NCI-H2107 (cell line): Measurements from ENCODE around the gene KCNH8.
"Not testable (repeated sequence)": the region's sequence is repeated elsewhere in the genome, so short reads cannot be mapped to it uniquely, and the experiment has no call there.

Experiments
- DNase-seq: peaks from one replicate; lab custom pipeline; 2025; lab: John Stamatoyannopoulos, UW

KCNH8 gene

DNA sequence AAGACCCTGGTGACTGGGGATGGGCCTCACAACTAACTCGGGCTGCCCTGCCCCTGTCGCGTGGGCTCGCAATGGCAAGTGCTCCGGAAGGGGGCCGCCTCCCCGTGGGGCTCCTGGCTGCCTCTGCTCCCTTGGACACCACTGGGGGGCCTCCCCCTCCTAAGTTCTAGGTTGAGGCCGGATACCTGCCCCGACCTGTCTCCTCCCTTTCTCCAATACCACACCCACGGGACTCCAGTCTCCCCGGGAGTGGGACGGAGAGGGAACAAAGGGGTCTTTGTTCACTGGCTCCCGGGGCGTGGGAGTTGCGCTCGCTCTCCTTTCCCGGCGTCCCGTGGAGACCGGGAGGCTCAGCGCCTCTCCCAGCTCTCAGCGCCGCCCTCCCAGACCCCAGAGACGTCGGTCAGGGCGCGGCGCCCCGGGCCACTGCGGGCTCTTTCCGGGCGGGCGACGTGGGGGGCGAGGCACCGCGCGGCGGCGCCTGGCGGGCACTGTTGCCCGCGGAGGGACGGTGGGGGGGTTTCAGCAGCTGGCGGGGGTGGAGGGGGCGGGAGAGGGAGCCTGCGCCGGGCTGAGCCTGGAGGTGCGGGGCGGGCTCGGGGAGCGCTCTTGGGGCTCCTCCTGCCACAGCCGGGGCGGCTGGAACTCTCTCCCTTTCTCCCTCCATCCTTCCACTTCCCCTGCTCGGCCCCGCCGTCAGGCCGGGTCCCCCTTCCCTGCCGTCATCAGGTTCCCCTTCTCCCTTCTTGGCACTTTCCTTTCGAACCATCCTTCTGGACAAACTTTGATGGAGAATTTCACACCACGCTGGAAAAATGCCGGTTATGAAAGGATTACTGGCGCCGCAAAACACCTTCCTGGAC, at the start of gene KCNH8:
KCNH8 (plus strand) TSS at position 606 of the 863 bp plus-strand sequence; CDS start at position 816, 210 bp downstream.
- DNase-seq = peak; percentile 35

- DNase-seq = not testable (repeated sequence)
Measured at GRCh38 chr3:19102654-19103290, 45.5 kb upstream of the KCNH8 start.

DNA sequence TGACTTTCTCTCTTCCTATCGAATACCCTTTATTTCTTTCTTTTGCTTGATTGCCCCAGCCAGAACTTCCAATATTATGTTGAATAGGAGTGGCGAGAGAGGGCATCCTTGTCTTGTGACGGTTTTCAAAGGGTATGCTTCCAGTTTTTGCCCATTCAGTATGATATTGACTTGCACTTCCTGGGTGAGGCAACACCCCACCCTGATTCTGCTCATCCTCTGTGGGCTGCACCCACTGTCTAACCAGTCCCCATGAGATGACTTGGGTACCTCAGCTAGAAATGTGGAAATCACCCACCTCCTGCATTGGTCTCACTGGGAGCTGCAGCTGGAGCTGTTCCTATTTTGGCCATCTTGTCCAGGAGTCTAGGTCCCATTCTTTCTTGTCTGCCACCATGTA, 44.8 kb upstream of the KCNH8 start:
- no peak for DNase-seq

DNA sequence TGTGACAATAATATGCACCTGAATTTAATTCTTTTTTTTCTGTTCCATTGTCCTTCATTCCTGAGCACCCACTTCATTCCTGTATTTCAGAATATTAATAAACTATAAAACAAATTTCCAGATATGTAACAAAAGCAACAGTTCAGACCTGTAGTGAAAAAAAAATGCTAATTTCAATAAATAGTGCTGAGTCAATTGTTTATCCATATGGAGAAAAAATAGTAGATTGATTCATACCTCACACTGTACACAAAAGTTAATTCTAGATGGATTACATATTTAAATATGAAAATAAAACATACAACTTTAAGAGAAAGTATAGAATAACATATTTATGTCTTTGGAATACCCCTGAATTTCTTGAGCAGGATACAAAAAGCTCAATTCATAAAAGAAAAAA, 43.9 kb upstream of the KCNH8 start:
- DNase-seq = no peak

DNA sequence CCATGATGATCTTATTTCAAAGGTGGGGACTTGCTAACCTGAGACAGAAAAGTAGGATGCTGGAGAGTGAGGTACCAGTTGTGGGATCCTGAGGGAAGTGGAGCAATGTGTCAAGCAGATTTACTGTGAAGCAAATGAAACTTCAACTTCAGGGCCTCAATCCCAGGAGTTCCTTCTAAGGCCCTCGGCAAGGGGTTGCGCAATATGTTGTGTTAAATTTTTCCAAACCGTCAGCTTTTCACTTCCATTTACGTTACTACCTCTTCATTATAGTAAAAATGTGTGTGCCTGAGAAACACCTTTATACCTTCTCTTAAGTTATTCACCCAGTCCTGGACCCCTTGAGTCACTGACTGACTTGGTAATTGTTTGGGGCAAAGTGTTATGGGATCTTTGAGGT, 42.5 kb upstream of the KCNH8 start:
- no peak for DNase-seq

DNA sequence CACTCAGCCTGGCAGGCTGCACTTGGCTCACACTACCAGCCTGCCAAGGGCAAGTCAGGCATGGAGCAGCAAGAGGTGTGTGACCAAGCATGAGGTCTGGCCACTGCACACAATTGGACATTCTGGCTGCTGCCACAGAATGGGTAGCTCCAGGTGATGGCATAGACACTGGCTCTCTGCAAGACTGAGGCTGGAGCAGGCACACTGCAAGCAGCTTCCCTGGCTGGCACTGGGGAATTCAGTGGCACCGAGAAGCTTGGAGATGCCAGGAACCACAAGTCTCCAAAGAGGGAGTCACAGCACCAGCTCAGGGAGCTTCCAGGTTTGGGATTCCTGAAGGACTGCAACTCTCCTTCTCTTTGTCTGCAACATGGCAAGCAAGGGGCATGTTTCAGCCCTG, 42.0 kb upstream of the KCNH8 start:
- DNase-seq = no peak

- DNase-seq = no peak
Measured at GRCh38 chr3:19107719-19108118, 40.6 kb upstream of the KCNH8 start.

GRCh38 chr3:19110335-19110895, 37.9 kb upstream of the KCNH8 start:
- no peak for DNase-seq

DNA sequence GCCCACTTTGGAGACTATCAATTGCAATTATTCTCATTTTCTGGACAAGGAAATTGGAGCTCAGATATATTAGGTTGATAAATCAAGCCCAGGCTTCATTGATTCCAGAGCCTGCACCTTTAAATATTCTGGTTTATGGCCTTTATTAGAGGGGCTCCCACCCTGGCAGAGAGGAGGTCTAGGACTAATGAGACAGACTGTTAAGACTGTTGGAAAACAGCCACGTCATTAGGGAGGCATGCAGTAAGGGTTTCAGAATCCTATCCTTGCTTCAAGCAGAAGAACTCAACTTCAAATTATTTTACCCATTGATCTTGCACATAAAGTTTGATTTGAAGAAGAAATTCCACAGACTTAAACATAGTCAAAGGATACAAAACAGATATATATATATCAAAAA, 33.8 kb upstream of the KCNH8 start:
- DNase-seq = no peak

DNA sequence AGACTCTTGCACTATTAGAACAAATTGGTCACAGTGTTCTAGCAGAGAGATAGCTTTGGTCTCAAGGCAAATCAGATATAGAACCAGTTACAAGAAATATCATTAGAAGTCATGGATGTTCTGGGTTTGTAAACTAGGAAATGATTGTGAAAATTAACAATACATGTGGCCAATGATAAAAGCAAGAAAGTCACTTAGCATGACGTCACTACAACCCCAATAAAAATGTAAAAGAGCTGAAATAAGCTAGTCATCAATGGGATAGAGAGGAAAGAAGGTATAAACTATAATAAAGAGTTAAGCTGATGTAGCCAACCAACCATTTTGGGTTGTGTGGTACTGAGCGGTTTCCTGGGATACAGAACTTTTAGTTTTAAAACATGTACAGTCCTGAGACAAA, 32.1 kb upstream of the KCNH8 start:
- no peak for DNase-seq

DNA sequence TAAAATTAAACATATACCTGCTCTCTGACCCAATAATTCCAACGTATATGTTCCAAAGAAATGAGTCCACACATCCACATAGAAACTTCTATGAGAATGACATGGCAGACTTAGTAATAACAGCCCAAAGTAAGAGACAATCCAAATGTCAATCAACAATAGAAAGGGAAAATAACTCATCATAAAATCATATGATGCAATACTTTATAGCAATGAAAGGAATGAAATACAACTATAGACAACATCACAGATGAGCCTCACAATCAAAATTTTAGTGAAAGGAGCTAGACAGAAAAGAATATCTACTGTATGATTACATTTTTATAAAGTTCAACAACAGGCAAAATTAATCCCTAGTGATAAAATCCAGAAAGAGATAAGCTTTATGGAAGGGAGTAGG, 23.6 kb upstream of the KCNH8 start:
- no peak for DNase-seq

GRCh38 chr3:19139863-19140262, 8.4 kb upstream of the KCNH8 start:
- no peak for DNase-seq

GRCh38 chr3:19146685-19147650, 1.3 kb upstream of the KCNH8 start:
- peak; percentile 81 for DNase-seq

GRCh38 chr3:19148768-19149091, 420 bp downstream of the KCNH8 start:
- DNase-seq = no peak

DNA sequence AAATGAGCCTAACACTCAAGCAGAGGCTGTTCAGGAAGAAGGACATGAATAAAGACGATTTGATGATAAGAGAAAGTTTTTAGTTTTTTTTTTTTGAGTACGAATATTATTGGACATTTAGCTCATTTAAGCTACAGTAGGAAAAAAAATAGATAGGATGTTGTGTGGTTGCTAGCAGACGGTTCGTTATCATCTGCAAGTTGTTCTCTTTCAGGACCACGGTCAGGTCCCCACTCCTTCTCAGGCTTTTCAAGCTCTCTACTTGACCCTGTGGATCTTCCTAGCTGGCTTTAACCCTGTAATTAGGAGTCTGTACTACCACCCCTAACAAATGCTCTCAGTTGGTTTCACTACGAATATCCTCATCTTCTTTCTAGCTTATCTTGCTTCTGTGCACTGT, 1.1 kb downstream of the KCNH8 start:
- no peak for DNase-seq

- no peak for DNase-seq
Measured at GRCh38 chr3:19151171-19151570, 2.9 kb downstream of the KCNH8 start.

DNA sequence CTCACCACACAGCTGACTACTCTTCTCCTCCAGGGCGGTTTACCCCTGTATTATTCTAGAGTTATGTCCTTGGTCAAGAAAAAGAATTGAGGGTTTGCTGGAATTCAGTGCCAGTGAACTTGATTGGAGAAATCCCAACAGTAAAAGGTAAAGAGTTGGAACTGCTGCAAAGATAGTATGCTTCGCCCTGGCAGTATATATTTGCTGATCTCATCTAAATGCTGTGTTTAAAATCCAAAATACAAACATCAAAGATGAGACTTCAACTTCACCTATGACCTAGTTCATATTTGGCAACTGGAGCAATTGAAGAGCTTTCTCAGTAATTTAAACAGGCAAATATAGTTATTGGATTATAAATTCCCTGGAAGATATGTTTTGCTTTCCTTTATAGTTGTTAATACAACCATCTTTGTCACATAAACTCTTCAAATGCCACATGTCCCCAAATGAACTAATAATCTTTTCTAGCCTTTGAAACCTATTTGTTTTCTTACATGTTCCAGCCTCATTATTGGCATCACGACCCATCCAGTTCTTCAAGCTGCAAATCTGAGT, 6.5 kb downstream of the KCNH8 start:
- DNase-seq = no peak

DNA sequence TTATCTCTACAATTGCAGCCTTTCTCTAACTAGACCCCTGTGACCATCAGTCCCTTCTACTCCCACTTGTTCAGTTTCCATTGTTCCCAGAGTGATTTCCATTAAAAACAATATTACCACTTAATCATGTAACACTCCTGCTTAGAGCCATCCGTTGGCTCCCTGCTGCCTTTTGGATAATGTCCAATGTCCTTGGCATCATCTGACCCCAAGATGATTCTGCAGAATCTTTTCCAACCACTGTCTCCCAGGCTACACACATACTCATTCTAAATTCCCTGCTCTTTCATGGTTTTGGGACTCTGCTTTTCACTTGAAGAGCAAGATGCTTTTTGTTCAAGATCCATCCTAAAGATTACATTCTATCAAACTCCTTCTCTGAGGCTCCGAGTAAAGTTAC, 7.1 kb downstream of the KCNH8 start:
- no peak for DNase-seq

DNA sequence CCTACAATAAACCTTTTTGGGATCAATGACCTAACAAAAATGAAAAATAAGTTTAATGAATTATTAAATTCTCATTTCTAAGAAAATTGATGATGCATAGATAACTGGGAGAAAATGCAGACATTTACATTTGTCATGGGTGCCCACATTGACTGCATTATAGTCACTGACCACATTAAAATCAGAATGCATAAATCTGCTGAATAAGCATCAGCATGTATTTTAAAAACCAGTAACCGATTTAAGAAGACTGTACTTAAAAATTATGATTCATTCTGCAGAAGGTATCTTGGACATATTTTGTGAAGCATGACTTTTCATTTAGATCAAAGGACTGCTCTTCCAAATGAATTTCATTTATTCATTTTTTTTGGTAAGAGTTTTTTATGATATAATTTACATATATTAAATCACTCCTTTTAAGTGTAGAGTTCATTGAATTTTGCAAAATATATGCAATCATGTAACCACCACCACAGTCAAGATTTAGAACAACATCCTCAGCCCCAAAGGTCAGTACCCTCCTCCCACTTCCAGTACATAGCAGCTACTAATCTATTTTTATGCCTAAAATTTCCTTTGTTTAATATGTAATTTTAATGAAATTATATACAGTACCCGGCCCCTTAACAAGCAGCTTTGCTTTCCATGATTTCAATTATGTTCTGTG, 11.8 kb downstream of the KCNH8 start:
- no peak for DNase-seq

DNA sequence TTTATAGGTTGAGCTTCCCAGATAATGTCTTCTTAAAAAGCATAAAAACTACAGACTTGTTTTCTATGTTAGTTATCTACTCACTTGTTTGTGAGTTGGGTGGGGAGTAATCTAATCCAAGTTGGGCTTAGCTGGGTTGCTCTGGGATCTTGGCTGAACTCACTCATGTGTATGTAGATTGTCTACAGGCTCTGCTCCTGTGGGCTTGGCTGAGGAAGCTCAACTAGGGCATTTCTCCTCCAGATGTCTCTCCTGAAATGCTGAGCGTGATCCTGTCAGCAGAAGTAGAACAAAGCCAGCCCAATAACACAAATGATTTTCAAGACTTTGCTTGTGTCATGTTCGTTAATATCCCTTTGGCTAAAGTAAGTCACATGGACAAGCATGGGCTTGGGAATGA, 17.3 kb downstream of the KCNH8 start:
- no peak for DNase-seq

- DNase-seq = no peak
Measured at GRCh38 chr3:19171794-19172193, 23.5 kb downstream of the KCNH8 start.
